Measurements from ENCODE around the gene ARID1A.
"Not testable (repeated sequence)": the region's sequence is repeated elsewhere in the genome, so short reads cannot be mapped to it uniquely, and the experiment has no call there.

ARID1A gene

DNA sequence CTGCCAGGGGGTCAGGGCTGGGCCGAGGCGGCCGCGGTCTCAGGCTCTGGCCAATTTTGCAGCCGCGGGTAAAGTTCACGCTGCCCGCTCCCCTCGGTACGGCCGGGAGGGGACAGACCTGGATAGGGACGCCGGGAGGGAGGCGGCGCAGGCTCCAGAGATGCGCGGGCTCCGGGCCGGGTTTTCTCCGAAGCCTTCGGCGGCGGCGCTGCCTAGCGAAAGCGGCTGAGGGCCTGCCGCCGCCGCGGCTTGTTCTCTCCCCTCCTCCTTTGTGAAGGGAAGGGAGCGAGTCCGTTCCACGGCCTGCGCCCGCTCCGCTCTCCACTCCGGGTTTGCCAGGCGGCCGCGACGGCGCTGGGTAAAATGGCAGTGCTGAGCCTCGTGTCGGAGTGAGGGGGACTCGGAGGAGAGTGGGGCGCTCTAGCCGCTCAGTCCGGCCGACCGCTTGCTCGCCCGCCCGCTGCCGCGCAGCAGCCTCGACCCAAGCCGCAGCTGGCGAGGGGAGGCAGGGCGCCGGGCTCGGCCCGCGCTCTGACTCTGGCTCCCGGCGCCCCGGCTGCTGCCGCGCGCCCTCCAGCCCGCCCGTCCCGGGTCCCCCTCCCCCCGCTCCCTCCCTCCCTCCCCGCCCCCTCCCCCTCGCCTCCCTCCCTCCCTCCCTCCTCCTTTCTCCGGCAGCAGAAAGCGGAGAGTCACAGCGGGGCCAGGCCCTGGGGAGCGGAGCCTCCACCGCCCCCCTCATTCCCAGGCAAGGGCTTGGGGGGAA, at the start of gene ARID1A:
TSS of gene ARID1A (plus strand) at position 660 of the 763 bp plus-strand sequence. CDS start 389 bp downstream, outside the sequence.
- peak; percentile 95 for DNase-seq

DNA sequence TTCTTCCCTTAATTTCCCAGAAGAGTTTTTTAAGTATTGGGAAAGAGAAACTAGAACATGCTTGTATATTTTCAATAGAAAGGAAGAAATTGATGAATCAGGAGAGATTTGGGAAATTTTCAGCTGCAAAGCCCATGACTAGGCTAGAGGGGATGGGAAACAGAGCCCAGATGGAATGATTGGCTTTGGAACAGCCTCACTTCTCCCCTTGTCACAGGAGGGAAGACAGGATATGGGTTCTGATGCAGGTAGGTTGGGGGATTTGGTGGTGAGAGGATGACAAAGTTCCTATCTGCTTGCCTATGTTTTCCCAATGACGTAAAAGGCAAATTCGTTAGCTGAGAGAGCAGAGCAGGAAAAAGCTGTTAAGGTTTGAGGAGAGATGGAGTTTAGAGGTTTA, 31.0 kb upstream of the ARID1A start:
- no peak for DNase-seq

DNA sequence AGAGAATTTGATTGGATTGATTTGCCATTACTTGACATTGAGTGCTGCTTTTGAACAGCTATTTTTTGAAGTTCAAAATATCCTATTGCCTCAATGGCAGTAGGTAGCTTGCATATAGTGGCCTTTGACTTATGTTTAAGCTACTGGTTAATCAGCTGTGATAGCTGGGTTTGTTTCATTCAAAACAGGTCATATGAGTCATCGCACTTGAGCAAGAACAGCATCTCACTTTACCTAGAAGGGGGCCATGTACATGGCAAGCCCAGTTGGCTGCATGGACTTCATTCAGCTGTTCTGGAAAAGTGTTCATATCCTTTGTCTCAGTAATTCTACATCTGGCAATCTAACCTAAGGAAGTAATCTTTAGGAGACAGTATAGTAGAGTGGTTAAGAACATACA, 29.0 kb upstream of the ARID1A start:
- DNase-seq, result no peak

GRCh38 chr1:26668106-26668786, 27.6 kb upstream of the ARID1A start:
- not testable (repeated sequence) for DNase-seq

DNA sequence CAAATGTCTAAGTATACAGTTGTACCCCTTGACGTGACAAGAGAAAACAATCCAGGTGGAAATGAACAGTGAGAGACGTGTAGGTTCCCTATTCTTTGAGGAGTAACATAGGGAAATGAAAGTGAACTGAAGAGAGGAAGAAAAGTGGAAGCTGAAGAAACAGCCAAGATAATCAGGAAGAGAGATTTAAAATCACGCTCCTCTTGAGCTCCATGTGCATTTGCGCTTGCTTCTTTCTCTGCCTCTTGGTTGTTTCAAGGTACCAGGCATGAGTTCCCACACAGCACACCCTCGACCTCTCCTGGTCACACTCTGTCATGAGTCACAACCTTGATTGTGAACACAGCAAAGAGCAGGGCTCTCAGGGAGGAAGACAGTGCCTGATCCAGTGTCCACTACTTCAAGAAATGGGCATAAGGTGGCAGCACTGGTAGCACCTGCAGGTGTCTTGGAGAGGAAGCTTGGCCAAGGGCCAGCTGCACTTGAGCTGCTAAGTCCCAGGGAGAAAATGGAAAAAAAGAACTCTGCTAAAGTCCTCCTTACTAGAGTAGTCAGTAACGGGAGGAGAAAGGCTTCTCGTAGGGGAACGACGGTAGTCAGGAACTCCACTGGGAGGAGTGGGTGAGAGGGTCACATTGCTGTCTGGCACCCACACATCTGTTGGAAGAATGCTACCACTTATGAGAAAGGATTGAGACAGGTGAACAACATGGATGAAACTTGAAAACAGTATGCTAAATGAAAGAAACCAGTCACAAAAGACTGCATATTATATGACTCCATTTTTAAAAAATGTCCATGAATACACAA, 18.3 kb upstream of the ARID1A start:
- DNase-seq, result peak; percentile 68

- no peak for DNase-seq
Measured at GRCh38 chr1:26684763-26685508, 10.9 kb upstream of the ARID1A start.

DNA sequence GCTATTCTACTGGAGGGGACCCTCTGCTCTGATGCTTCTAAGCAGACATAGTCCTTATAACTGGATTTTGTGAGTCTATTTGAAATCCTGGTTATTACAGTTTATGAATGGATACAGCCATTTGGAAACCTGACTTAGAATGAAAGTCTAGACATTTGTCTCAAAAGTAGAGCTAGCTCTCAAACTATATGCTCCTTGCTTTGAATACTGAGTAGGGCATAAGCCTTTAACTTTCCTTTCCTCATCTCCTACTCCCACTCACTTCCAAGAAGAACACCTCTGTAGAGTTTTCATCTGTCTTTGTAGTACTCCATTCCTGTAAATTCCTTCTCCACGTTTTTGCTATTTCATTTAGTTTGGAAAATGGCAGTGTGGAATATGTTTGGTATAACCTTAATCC, 9.0 kb upstream of the ARID1A start:
- DNase-seq, result no peak

- DNase-seq, result no peak
Measured at GRCh38 chr1:26689504-26689903, 6.3 kb upstream of the ARID1A start.

DNA sequence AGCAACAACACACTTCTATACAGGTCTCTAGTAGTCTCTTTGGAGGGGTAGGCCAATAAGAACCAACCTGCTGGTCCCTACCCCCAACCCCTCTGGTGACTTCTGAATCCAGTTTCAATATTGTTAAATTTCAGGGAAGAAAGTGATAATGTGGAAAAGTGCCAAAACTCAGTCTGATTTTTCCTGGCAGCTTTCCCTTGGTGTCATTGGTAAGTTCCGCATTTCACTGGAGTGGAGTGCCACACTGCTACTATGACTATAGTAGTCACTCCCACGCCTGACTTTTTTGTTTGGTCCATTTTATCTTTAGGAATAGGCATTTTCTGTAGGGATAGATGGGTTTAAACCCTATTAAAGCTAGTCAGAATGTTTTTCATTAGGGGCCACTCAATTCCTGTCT, 5.7 kb upstream of the ARID1A start:
- no peak for DNase-seq

DNA sequence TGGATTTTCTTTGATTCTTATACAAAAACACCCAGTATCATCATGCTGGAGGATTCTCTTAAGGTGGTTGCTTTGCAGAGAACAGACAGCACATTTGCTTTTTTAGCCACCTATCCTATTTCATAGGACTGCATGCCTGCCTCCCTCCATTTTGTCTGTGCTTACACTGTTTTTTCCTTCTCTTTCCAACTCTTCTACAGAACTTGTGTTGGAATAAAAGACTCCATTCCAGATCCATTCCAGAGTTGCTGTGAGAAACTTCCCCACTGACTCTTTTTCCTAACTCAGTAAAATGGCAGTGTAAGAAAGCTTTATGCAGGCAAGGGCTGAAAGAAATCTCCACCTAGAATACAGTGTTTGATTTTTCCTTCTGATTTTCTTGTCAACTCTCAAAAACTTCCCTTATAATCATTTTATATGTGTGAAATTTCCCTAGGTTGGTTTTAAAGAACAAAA, 5.2 kb upstream of the ARID1A start:
- DNase-seq, result no peak

GRCh38 chr1:26692211-26692792, 3.5 kb upstream of the ARID1A start:
- DNase-seq, result peak; percentile 81

DNA sequence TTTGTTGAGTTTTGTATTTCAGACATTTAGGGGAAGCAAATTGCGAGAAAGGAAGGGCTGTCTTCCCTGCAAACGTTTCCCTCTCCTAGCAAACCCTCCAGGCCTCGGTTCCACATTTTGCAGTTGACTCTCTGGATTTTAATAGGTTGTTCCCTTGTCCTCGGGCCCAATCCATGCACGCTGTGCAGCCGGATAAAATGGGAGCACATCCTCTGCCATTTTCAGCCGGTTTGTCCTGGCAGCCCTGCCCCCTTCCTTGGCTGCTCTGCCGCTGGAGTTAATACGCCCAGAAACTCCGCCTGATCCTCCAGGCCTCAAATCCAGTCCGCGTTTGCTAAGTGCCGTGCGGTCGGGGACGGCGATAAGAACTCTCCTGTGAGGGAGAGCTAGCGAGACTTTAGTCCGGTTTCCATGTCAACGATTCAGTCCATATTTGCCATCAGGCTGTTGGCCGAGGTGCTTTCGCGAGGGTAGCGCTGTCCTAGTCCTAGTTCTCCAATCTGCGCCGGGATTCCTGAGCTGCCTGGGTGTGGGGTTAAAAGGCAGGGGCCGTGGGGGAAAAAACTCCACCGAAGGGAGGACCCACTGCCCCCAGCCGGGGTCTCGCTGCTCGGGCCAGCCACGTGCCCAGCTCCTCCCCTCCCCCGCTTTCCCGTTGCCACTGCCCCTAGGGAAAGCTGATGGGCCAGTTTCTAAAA, 2.9 kb upstream of the ARID1A start:
- DNase-seq, result peak; percentile 89

- no peak for DNase-seq
Measured at GRCh38 chr1:26693599-26694572, 1.9 kb upstream of the ARID1A start.

DNA sequence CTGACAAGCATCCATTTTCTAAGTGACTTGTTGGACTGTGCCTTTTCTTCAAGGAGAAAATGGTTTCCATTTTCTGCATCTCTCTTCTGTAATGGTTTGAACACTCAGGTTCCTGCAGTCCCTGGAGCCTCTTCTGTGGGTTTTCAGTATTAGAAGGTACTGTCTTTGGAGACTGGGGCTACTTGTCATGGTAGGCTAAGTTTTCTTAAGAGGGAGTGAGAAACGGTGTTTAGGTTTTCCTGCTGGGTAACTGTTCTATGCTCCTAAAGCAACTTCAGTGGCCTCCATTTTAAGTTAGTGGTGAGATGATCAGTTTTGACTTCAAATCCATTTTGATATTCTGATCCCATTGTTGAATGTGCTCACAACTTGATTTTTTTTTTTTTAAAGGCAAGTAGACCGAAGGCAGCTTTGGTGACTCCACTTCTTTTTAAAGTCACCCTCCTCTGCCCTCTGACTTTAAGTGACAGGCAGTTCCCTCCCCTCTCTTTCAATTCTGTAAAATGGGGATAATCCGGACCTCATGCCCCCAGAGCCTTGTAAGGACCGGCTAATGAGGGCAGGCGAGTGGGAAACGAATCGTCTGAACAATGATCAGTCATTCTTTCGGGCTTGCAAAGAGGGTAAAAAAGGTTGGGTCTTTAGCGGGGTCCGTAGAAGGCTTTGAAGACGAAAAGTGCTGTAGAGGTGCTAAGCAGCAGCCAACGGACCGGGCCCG, 1.0 kb upstream of the ARID1A start:
- no peak for DNase-seq

DNA sequence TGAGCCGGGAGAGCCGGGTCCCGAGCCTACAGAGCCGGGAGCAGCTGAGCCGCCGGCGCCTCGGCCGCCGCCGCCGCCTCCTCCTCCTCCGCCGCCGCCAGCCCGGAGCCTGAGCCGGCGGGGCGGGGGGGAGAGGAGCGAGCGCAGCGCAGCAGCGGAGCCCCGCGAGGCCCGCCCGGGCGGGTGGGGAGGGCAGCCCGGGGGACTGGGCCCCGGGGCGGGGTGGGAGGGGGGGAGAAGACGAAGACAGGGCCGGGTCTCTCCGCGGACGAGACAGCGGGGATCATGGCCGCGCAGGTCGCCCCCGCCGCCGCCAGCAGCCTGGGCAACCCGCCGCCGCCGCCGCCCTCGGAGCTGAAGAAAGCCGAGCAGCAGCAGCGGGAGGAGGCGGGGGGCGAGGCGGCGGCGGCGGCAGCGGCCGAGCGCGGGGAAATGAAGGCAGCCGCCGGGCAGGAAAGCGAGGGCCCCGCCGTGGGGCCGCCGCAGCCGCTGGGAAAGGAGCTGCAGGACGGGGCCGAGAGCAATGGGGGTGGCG, 371 bp downstream of the ARID1A start:
- no peak for DNase-seq

DNA sequence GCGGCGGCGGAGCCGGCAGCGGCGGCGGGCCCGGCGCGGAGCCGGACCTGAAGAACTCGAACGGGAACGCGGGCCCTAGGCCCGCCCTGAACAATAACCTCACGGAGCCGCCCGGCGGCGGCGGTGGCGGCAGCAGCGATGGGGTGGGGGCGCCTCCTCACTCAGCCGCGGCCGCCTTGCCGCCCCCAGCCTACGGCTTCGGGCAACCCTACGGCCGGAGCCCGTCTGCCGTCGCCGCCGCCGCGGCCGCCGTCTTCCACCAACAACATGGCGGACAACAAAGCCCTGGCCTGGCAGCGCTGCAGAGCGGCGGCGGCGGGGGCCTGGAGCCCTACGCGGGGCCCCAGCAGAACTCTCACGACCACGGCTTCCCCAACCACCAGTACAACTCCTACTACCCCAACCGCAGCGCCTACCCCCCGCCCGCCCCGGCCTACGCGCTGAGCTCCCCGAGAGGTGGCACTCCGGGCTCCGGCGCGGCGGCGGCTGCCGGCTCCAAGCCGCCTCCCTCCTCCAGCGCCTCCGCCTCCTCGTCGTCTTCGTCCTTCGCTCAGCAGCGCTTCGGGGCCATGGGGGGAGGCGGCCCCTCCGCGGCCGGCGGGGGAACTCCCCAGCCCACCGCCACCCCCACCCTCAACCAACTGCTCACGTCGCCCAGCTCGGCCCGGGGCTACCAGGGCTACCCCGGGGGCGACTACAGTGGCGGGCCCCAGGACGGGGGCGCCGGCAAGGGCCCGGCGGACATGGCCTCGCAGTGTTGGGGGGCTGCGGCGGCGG, 1.0 kb downstream of the ARID1A start:
- peak; percentile 70 for DNase-seq

DNA sequence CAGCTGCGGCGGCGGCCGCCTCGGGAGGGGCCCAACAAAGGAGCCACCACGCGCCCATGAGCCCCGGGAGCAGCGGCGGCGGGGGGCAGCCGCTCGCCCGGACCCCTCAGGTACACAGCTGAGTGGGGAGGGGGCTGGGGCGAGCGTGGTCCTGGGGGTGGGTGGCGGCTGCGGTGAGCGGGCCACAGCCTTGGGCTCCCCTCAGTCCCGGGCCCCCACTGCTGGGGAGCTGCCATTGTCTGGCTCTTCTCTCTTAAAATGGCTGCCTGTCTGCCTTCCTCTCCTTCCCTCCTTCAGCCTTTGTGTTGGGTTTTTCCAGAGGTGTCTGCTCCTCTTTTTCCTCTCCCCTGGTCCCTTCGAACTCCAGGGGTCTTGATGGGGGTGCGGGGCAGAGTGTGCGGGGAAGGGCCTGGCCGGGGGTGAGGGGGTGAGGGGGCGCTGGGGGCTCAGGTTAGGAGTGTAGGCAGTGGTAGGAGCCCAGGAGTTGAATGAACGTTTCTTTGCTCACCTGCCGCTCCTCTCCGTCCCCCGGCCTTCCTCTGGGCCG, 1.7 kb downstream of the ARID1A start:
- peak; percentile 4 for DNase-seq

Data from CD4-positive, alpha-beta T cell treated with Interferon gamma for 1 hour (primary cell).